Measurements from ENCODE around the gene CFAP20DC. TPM values are rescaled to one million over a fixed set of nuclear protein-coding genes. Genes with fewer than 3 reads are reported as not detected.

CFAP20DC gene
- total and polyA plus RNA-seq, 10 of the 15 experiments (the other 5 are each of a cell fraction or from before 2014, with no cell fraction given) = 0.53 to 11.6 (median 2.0) TPM

- TF ChIP-seq POLR2AphosphoS2 (IDR thresholded peaks at IDR 0.05; ENCODE audit: low read depth, low read length) = no peak
- no peak for TF ChIP-seq PRDM15 (CRISPR knock-in tag; IDR thresholded peaks at IDR 0.05)
- no peak for TF ChIP-seq PAX8 (IDR thresholded peaks at IDR 0.05)
- no peak for TF ChIP-seq CREB1 (IDR thresholded peaks at IDR 0.05; ENCODE audit: low read depth)
- TF ChIP-seq BRCA1 (IDR thresholded peaks at IDR 0.05; ENCODE audit: low read depth, low read length) = no peak
- TF ChIP-seq HSF1 (IDR thresholded peaks at IDR 0.05; ENCODE audit: low read depth, low read length) = no peak
Observed at GRCh38 chr3:58800032-58800431, 249.8 kb downstream of the CFAP20DC start (continued).

GRCh38 chr3:58799271-58799670 is 250.6 kb downstream of the CFAP20DC start:
- in situ Hi-C loops (cut with MboI) (no loop called here), intact Hi-C loops (cut with micrococcal nuclease; ENCODE audit: unreplicated experiment) (no loop called here)
- Histone ChIP-seq H3K36me3 (ENCODE audit: control insufficient read depth in 2 of 2, insufficient read depth in 2 of 2, low read length in 1 of 2) (no peaks in the 10 kb centered on the region), H3K9ac (ENCODE audit: control insufficient read depth, insufficient read depth, low read length) (no peak overlapping the region), H3K79me2 (ENCODE audit: control insufficient read depth, insufficient read depth, low read length) (no peaks in the 10 kb centered on the region), H4K20me1 (ENCODE audit: control insufficient read depth, insufficient read depth) (no peaks in the 10 kb centered on the region), H3K27ac (ENCODE audit: control insufficient read depth, insufficient read depth) (no peak overlapping the region), H2AFZ (ENCODE audit: control insufficient read depth, low read depth, low read length) (no peak overlapping the region), H3K4me1 (ENCODE audit: control insufficient read depth, insufficient read depth, low read length) (no peaks in the 10 kb centered on the region), H3K27me3 (replicated peaks in 1 of 2; ENCODE audit: control insufficient read depth in 2 of 2, insufficient read depth in 2 of 2, low read length in 1 of 2) (no peaks in the 10 kb centered on the region), H3K9me3 (replicated peaks; ENCODE audit: control insufficient read depth, insufficient read depth, low read length) (no peaks in the 10 kb centered on the region), H3K4me3 (no peak overlapping the region), H3K4me2 (ENCODE audit: control insufficient read depth, insufficient read depth) (no peak overlapping the region)
- BruUV-seq (replicated peaks) = no TSS peak
- CTCF ChIA-PET = no interaction called here
- no peak for FAIRE-seq
- SMC1A ChIA-PET (ENCODE audit: uncharacterized antibody, unreplicated experiment) = interaction anchor here (1.0 kb wide), 1 partner anchor 25 kb away, joined by 3 read pairs; no protein-coding TSS in a partner anchor
- no peak for ATAC-seq
- DNase-seq (ENCODE audit: low read depth, low spot score) = no peak
- POLR2A ChIA-PET = no interaction called here
- WGBS (ENCODE audit: insufficient coverage, insufficient replicate concordance, low lambda C conversion rate, missing lambda C conversion rate) = 34% methylated on average over 3 of the region's 3 CpGs
- RAD21 ChIA-PET (ENCODE audit: unreplicated experiment) = no interaction called here
- no peak for TF ChIP-seq ATF2 (IDR thresholded peaks at IDR 0.05; ENCODE audit: low read length)
- no peak for TF ChIP-seq POLR2AphosphoS2 (IDR thresholded peaks at IDR 0.05; ENCODE audit: low read depth, low read length)
- TF ChIP-seq ZBTB4 (CRISPR knock-in tag; IDR thresholded peaks at IDR 0.05) = no peak
- no peak for TF ChIP-seq FOXK2 (IDR thresholded peaks at IDR 0.05)
- TF ChIP-seq CHD1 (IDR thresholded peaks at IDR 0.05; ENCODE audit: low read depth, low read length) = no peak
- no peak for TF ChIP-seq CBX5 (IDR thresholded peaks at IDR 0.05; ENCODE audit: low read depth)
